ENCODE measurements around the gene PTPN13. TPM values are rescaled to one million over a fixed set of nuclear protein-coding genes. Genes with fewer than 3 reads are reported as not detected.

PTPN13 gene
- total RNA-seq, 4 donors from 2014 or later, result 97.3 to 146 (median 125) TPM

GRCh38 chr4:86556791-86557415 lies 37.2 kb upstream of the PTPN13 start:
- H3K36me3 ChIP-seq, result no peaks in the 10 kb centered on the region
- no peak overlapping the region for H3K27ac ChIP-seq
- H3K4me3 ChIP-seq, result no peak overlapping the region
- peaks cover 38% of the 10 kb centered on the region for H3K4me1 ChIP-seq
- no peak for TF ChIP-seq CTCF (IDR thresholded peaks at IDR 0.05)
- TF ChIP-seq EP300 (IDR thresholded peaks at IDR 0.05), result no peak
- no peak for TF ChIP-seq POLR2A (IDR thresholded peaks at IDR 0.05)
- TF ChIP-seq POLR2AphosphoS5 (IDR thresholded peaks at IDR 0.05), result no peak
- no peaks in the 10 kb centered on the region for H3K9me3 ChIP-seq
- H3K27me3 ChIP-seq, result no peaks in the 10 kb centered on the region
- no peak for DNase-seq (ENCODE audit: low spot score in 2 of 2)

- H3K36me3 ChIP-seq, result no peaks in the 10 kb centered on the region
- no peak overlapping the region for H3K4me3 ChIP-seq
- peaks cover 37% of the 10 kb centered on the region for H3K4me1 ChIP-seq
- TF ChIP-seq POLR2A (IDR thresholded peaks at IDR 0.05) (no peak), EP300 (IDR thresholded peaks at IDR 0.05) (no peak), POLR2AphosphoS5 (IDR thresholded peaks at IDR 0.05) (no peak), CTCF (IDR thresholded peaks at IDR 0.05) (no peak)
- no peak overlapping the region for H3K27ac ChIP-seq
- WGBS, result 43% methylated on average over 1 of the region's 1 CpG
- no peaks in the 10 kb centered on the region for H3K9me3 ChIP-seq
- H3K27me3 ChIP-seq, result no peaks in the 10 kb centered on the region
- no peak for DNase-seq (ENCODE audit: low spot score in 2 of 2)
These were observed 36.6 kb upstream of the PTPN13 start for GRCh38 chr4:86557526-86557925.

DNA sequence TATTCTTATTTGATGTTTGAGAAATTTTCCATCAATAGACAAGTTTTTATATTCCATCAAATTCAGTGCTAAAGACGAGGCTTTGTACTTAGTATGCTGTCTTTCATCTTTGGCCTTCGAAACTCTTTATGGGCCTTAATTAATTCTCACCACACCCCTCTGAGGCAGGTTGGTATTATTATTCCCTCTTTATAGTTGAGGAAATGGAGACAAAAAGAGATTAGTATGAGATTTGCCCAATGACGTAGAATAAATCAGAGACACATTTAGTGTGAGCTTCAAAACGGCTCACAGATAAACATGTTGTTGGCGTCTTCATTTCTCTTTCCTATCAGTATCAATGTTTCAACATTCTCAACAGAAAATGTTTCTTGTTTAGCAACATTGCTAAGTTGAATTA lies 35.9 kb upstream of the PTPN13 start:
- H3K36me3 ChIP-seq, result no peaks in the 10 kb centered on the region
- H3K27me3 ChIP-seq, result no peaks in the 10 kb centered on the region
- no peak overlapping the region for H3K4me3 ChIP-seq
- H3K4me1 ChIP-seq, result peaks cover 35% of the 10 kb centered on the region
- 74% methylated on average over 5 of the region's 5 CpGs for WGBS
- H3K9me3 ChIP-seq, result no peaks in the 10 kb centered on the region
- no peak for DNase-seq (ENCODE audit: low spot score in 2 of 2)
- TF ChIP-seq EP300 (IDR thresholded peaks at IDR 0.05) (no peak), POLR2A (IDR thresholded peaks at IDR 0.05) (no peak), CTCF (IDR thresholded peaks at IDR 0.05) (no peak), POLR2AphosphoS5 (IDR thresholded peaks at IDR 0.05) (no peak)
- H3K27ac ChIP-seq, result no peak overlapping the region

- TF ChIP-seq EP300 (IDR thresholded peaks at IDR 0.05), result no peak
- no peak for TF ChIP-seq POLR2A (IDR thresholded peaks at IDR 0.05)
- TF ChIP-seq POLR2AphosphoS5 (IDR thresholded peaks at IDR 0.05), result no peak
- H3K9me3 ChIP-seq, result no peaks in the 10 kb centered on the region
- no peak overlapping the region for H3K27ac ChIP-seq
- 48% methylated on average over 1 of the region's 1 CpG for WGBS
- no peak overlapping the region for H3K4me3 ChIP-seq
- no peaks in the 10 kb centered on the region for H3K36me3 ChIP-seq
- peaks cover 35% of the 10 kb centered on the region for H3K4me1 ChIP-seq
- DNase-seq (ENCODE audit: low spot score in 2 of 2), result no peak
- no peaks in the 10 kb centered on the region for H3K27me3 ChIP-seq
These were observed 35.3 kb upstream of the PTPN13 start for GRCh38 chr4:86558797-86559196.

DNA sequence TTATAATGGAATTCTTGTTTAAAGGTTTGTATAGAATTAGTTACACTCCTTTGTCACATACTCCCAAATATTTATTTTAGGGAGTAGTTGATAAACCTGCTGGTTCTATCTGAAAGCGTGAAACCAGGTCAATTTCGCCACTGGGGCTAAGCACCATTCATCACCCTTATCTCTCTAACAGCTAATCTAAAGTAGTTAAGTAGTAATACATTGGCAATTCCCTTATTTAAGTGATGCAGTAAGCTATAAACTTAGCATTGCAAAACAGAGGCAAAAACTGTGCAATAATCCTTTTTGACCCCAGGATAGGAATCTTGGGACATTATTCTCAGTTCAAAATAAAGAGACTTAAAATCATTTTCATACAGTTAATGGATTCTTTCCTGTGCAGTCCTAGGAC lies 33.7 kb upstream of the PTPN13 start:
- WGBS, result 75% methylated on average over 2 of the region's 2 CpGs
- TF ChIP-seq POLR2AphosphoS5 (IDR thresholded peaks at IDR 0.05) (no peak), CTCF (IDR thresholded peaks at IDR 0.05) (no peak), EP300 (IDR thresholded peaks at IDR 0.05) (no peak), POLR2A (IDR thresholded peaks at IDR 0.05) (no peak)
- no peak overlapping the region for H3K27ac ChIP-seq

DNA sequence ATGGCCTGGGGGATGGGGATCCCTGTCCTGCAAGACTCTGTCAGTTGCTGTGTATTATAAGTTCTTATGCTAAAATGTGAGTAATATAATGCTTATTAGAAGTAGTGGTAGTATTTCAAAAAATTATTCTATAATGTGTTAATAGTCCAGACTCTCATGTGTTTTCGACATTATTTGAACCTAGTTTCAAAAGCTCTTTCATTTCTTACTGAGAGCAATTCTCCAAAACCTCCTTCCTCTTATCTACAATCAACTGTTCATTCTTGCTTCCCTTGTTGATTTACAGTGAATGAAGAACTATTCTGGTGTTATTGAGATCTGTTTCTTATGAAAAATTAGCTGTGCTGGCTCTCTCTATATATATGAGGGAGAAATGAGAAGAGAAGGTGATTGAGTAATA lies 32.9 kb upstream of the PTPN13 start:
- TF ChIP-seq POLR2AphosphoS5 (IDR thresholded peaks at IDR 0.05) (no peak), POLR2A (IDR thresholded peaks at IDR 0.05) (no peak)
- peaks cover 29% of the 10 kb centered on the region for H3K4me1 ChIP-seq
- H3K27ac ChIP-seq, result no peak overlapping the region
- DNase-seq (ENCODE audit: low spot score in 2 of 2), result no peak
- no peak overlapping the region for H3K4me3 ChIP-seq
- 85% methylated on average over 1 of the region's 1 CpG for WGBS
- no peaks in the 10 kb centered on the region for H3K27me3 ChIP-seq
- no peaks in the 10 kb centered on the region for H3K36me3 ChIP-seq
- H3K9me3 ChIP-seq, result no peaks in the 10 kb centered on the region

More for the DNA sequence above, 33.7 kb upstream of the PTPN13 start:
- Histone ChIP-seq H3K4me1 (peaks cover 29% of the 10 kb centered on the region), H3K27me3 (no peaks in the 10 kb centered on the region), H3K4me3 (no peak overlapping the region), H3K9me3 (no peaks in the 10 kb centered on the region), H3K36me3 (no peaks in the 10 kb centered on the region)
- DNase-seq (ENCODE audit: low spot score in 2 of 2), result no peak
